Neural cell (in vitro differentiated cells): ENCODE results near the gene LRRC57. TPM values are rescaled to one million over a fixed set of nuclear protein-coding genes. Genes with fewer than 3 reads are reported as not detected.

ENCODE experiments used
- H2AFZ ChIP-seq: fragments of 200-600, 300-800 bp; sonication (generic), shearing (Covaris generic); 2 replicates; pipeline ENCODE4 v1.6.0; 2014; ENCODE audit warnings: low read depth, mild to moderate bottlenecking, antibody characterized with exemption, low read length, moderate library complexity
- H3F3A ChIP-seq: fragments of 200-600 bp; shearing (Covaris generic); 2 replicates; pipeline ENCODE4 v1.6.1; 2016; ENCODE audit warnings: mild to moderate bottlenecking, moderate library complexity, mixed read lengths, antibody characterized with exemption, low read length; ENCODE audit not compliant: insufficient read depth, poor library complexity, severe bottlenecking
- H3K27ac ChIP-seq: fragments of 200-600, 300-800 bp; sonication (generic), shearing (Covaris generic); 2 replicates; pipeline ENCODE4 v1.5.1; 2014; ENCODE audit warnings: mild to moderate bottlenecking, low read length, moderate library complexity
- H3K27me3 ChIP-seq: fragments of 300-800, 200-600 bp; sonication (generic), shearing (Covaris generic); 2 replicates; pipeline ENCODE4 v1.6.0; 2014; ENCODE audit warnings: mild to moderate bottlenecking, low read depth, low read length, moderate library complexity; ENCODE audit not compliant: insufficient read depth
- H3K36me3 ChIP-seq: fragments of 300-800, 200-600 bp; sonication (generic), shearing (Covaris generic); 2 replicates; pipeline ENCODE4 v1.5.1; 2014; ENCODE audit warnings: mild to moderate bottlenecking, antibody characterized with exemption, low read length, moderate library complexity; ENCODE audit not compliant: insufficient read depth
- H3K4me2 ChIP-seq: fragments of 300-800, 200-600 bp; sonication (generic), shearing (Covaris generic); 2 replicates; pipeline ENCODE4 v1.6.0; 2014; ENCODE audit warnings: mild to moderate bottlenecking, low read length
- H3K4me3 ChIP-seq: fragments of 300-800, 200-600 bp; sonication (generic), shearing (Covaris generic); 2 replicates; pipeline ENCODE4 v1.5.1; 2014; ENCODE audit warnings: mild to moderate bottlenecking, low read length, moderate library complexity
- H3K79me2 ChIP-seq: fragments of 200-600 bp; shearing (Covaris generic); replicated peaks from 2 replicates; pipeline ENCODE4 v1.6.0; 2014; ENCODE audit warnings: mild to moderate bottlenecking, low read length, moderate library complexity; ENCODE audit not compliant: insufficient read depth
- H3K9ac ChIP-seq: fragments of 300-800, 200-600 bp; sonication (generic), shearing (Covaris generic); 2 replicates; pipeline ENCODE4 v1.6.1; 2016; ENCODE audit warnings: mild to moderate bottlenecking, low read length, mixed read lengths
- H3K9me2 ChIP-seq: fragments of 200-600 bp; shearing (Covaris generic); 2 replicates; pipeline ENCODE4 v1.6.1; 2016; ENCODE audit warnings: mild to moderate bottlenecking, low read length, mixed read lengths; ENCODE audit not compliant: insufficient read depth
- H3K9me3 ChIP-seq: fragments of 200-600, 300-800 bp; sonication (generic), shearing (Covaris generic); 2 replicates; pipeline ENCODE4 v1.6.1; 2016; ENCODE audit warnings: mild to moderate bottlenecking, mixed run types, low read length, moderate library complexity, mixed read lengths
- H4K20me1 ChIP-seq: fragments of 200-600 bp; shearing (Covaris generic); 2 replicates; pipeline ENCODE4 v1.6.1; 2016; ENCODE audit warnings: mild to moderate bottlenecking, mixed run types; ENCODE audit not compliant: insufficient read depth
- EP300 ChIP-seq: fragments of 450-650 bp; conservative IDR thresholded peaks from 2 replicates; pipeline ENCODE4 v1.6.1; 2014; ENCODE audit warnings: antibody characterized with exemption, mild to moderate bottlenecking, moderate library complexity; ENCODE audit not compliant: poor library complexity, severe bottlenecking
- EZH2 ChIP-seq: fragments of 200-600, 300-800 bp; shearing (Covaris generic), sonication (generic); IDR thresholded peaks from 2 replicates; pipeline ENCODE4 v1.6.1; 2014; ENCODE audit warnings: antibody characterized with exemption, low read length, borderline replicate concordance, mild to moderate bottlenecking; ENCODE audit not compliant: insufficient read depth, poor library complexity, severe bottlenecking
- MXI1 ChIP-seq: fragments of 450-650 bp; conservative IDR thresholded peaks from 2 replicates; pipeline ENCODE4 v1.6.1; 2014; ENCODE audit warnings: antibody characterized with exemption, mild to moderate bottlenecking; ENCODE audit not compliant: poor library complexity, severe bottlenecking
- POLR2AphosphoS5 ChIP-seq: IDR thresholded peaks from 2 replicates; pipeline ENCODE4 v1.6.1; 2012
- RAD21 ChIP-seq: fragments of 450-650 bp; conservative IDR thresholded peaks from 2 replicates; pipeline ENCODE4 v1.6.1; 2014; ENCODE audit warnings: antibody characterized with exemption, mild to moderate bottlenecking, moderate library complexity
- REST ChIP-seq: IDR thresholded peaks from 2 replicates; pipeline ENCODE4 v1.6.1; 2012; ENCODE audit warnings: borderline replicate concordance
- SMC3 ChIP-seq: fragments of 450-650 bp; conservative IDR thresholded peaks from 2 replicates; pipeline ENCODE4 v1.6.1; 2014; ENCODE audit warnings: antibody characterized with exemption, mild to moderate bottlenecking, moderate library complexity; ENCODE audit not compliant: poor library complexity
- TAF1 ChIP-seq: IDR thresholded peaks from 2 replicates; pipeline ENCODE4 v1.6.1; 2012; ENCODE audit warnings: low read depth
- polyA plus RNA-seq: library from polyadenylated mRNA; depleted of rRNA; stranded (reverse); fragments of >200 nt; gene quantifications from 2 replicates; pipeline ENCODE4 v1.2.3, GENCODE V29; 2014
- TF ChIP-seq, protein P1 (sequence below): fragments of 450-650 bp; IDR thresholded peaks from 2 replicates; pipeline ENCODE4 v1.5.1; 2014; ENCODE audit warnings: antibody characterized with exemption, mild to moderate bottlenecking, moderate library complexity; ENCODE audit not compliant: poor library complexity, severe bottlenecking

The LRRC57 gene
- polyA plus RNA-seq, 1 donor from 2014 or later: 8.4 TPM

- Histone ChIP-seq H3K79me2 (no peaks in the 10 kb centered on the region), H3K36me3 (no peaks in the 10 kb centered on the region), H3K9me2 (no peaks in the 10 kb centered on the region), H3K4me2 (no peak overlapping the region), H3K9me3 (no peaks in the 10 kb centered on the region), H3K9ac (no peak overlapping the region), H3K4me3 (no peak overlapping the region), H3K27me3 (no peaks in the 10 kb centered on the region), H2AFZ (no peak overlapping the region), H3K27ac (no peak overlapping the region), H3F3A (no peaks in the 10 kb centered on the region), H4K20me1 (no peaks in the 10 kb centered on the region)
- TF ChIP-seq REST (no peak), SMC3 (no peak)
- TF ChIP-seq, protein P1, sequence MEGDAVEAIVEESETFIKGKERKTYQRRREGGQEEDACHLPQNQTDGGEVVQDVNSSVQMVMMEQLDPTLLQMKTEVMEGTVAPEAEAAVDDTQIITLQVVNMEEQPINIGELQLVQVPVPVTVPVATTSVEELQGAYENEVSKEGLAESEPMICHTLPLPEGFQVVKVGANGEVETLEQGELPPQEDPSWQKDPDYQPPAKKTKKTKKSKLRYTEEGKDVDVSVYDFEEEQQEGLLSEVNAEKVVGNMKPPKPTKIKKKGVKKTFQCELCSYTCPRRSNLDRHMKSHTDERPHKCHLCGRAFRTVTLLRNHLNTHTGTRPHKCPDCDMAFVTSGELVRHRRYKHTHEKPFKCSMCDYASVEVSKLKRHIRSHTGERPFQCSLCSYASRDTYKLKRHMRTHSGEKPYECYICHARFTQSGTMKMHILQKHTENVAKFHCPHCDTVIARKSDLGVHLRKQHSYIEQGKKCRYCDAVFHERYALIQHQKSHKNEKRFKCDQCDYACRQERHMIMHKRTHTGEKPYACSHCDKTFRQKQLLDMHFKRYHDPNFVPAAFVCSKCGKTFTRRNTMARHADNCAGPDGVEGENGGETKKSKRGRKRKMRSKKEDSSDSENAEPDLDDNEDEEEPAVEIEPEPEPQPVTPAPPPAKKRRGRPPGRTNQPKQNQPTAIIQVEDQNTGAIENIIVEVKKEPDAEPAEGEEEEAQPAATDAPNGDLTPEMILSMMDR: no peak
These were observed 42.1 kb upstream of the LRRC57 start for GRCh38 chr15:42590619-42591237.

DNA sequence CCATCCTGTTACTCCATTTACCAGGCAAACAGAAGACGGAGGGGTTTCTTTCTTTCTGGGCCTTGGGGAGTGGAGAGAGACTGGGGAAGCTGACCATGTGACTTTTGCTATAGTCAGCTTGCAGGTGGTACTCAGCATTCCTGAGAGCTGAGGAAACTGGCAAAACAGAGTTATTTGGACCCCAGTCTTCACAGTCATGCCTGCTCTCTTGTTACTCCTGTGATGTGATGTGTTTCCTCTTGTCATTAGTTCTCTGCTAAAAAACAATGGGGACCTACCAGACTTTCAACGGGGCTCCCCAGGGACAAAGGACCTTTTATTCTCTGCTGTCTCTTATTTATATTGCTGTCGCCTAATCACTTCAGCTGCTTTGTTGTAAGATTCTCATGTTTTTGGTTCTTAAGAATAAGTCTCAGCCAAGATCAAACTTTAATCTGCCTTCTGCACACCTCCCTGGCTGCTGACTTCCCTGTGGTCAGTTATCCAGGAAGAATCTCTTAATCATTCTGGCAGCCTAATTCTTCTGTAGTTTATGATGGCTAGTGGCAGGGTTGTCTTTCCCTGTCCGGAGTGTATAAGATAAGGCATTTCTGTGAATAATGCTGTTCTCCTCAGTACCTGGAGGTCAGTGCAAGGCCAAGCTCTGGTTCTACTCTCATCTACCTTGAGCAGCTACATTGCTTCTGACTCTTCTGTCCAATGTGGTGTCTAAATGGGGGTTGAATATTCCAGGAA is 35.6 kb upstream of the LRRC57 start:
- no peaks in the 10 kb centered on the region for H3K36me3 ChIP-seq
- no peaks in the 10 kb centered on the region for H4K20me1 ChIP-seq
- H3K4me2 ChIP-seq: no peak overlapping the region
- H3F3A ChIP-seq: no peaks in the 10 kb centered on the region
- no peak overlapping the region for H3K4me3 ChIP-seq
- no peak overlapping the region for H3K27ac ChIP-seq
- no peak for TF ChIP-seq RAD21
- TF ChIP-seq SMC3: no peak
- TF ChIP-seq EP300: no peak
- TF ChIP-seq, protein P1: no peak
- no peak for TF ChIP-seq TAF1
- no peak for TF ChIP-seq MXI1
- TF ChIP-seq EZH2: no peak
- no peak for TF ChIP-seq POLR2AphosphoS5
- TF ChIP-seq REST: no peak
- no peaks in the 10 kb centered on the region for H3K79me2 ChIP-seq
- no peaks in the 10 kb centered on the region for H3K27me3 ChIP-seq
- no peaks in the 10 kb centered on the region for H3K9me2 ChIP-seq
- no peak overlapping the region for H2AFZ ChIP-seq
- no peaks in the 10 kb centered on the region for H3K9me3 ChIP-seq
- no peak overlapping the region for H3K9ac ChIP-seq
